ENCODE results near the gene ALG9. TPM values are rescaled to one million over a fixed set of nuclear protein-coding genes. Genes with fewer than 3 reads are reported as not detected.

Gene ALG9
- polyA plus RNA-seq, 2 of the 4 experiments (the other 2 are of a cell fraction), result 15.3 to 33.3 TPM

- no peak for ATAC-seq
Observed at GRCh38 chr11:111815489-111815888, 55.9 kb downstream of the ALG9 start.

More at GRCh38 chr11:111815489-111815888, 55.9 kb downstream of the ALG9 start:
- Histone ChIP-seq H3K4me3 (no peak overlapping the region), H3K27ac (no peak overlapping the region), H3K4me2 (no peak overlapping the region), H3K9me3 (no peaks in the 10 kb centered on the region), H3K4me1 (no peaks in the 10 kb centered on the region)
- ChIA-PET POLR2A (no interaction called here), CTCF (no interaction called here)
- no peak for FAIRE-seq
- DNase-seq (ENCODE audit: low read depth in 1 of 2, low spot score in 1 of 2), result no peak
- TF ChIP-seq, protein P1, sequence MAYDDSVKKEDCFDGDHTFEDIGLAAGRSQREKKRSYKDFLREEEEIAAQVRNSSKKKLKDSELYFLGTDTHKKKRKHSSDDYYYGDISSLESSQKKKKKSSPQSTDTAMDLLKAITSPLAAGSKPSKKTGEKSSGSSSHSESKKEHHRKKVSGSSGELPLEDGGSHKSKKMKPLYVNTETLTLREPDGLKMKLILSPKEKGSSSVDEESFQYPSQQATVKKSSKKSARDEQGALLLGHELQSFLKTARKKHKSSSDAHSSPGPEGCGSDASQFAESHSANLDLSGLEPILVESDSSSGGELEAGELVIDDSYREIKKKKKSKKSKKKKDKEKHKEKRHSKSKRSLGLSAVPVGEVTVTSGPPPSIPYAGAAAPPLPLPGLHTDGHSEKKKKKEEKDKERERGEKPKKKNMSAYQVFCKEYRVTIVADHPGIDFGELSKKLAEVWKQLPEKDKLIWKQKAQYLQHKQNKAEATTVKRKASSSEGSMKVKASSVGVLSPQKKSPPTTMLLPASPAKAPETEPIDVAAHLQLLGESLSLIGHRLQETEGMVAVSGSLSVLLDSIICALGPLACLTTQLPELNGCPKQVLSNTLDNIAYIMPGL (CRISPR knock-in tag; IDR thresholded peaks at IDR 0.05; ENCODE audit: borderline replicate concordance), result no peak
- TF ChIP-seq, protein P2, sequence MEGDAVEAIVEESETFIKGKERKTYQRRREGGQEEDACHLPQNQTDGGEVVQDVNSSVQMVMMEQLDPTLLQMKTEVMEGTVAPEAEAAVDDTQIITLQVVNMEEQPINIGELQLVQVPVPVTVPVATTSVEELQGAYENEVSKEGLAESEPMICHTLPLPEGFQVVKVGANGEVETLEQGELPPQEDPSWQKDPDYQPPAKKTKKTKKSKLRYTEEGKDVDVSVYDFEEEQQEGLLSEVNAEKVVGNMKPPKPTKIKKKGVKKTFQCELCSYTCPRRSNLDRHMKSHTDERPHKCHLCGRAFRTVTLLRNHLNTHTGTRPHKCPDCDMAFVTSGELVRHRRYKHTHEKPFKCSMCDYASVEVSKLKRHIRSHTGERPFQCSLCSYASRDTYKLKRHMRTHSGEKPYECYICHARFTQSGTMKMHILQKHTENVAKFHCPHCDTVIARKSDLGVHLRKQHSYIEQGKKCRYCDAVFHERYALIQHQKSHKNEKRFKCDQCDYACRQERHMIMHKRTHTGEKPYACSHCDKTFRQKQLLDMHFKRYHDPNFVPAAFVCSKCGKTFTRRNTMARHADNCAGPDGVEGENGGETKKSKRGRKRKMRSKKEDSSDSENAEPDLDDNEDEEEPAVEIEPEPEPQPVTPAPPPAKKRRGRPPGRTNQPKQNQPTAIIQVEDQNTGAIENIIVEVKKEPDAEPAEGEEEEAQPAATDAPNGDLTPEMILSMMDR (IDR thresholded peaks at IDR 0.05), result no peak
- TF ChIP-seq RAD21 (conservative IDR thresholded peaks at IDR 0.05 in 1 of 2, IDR thresholded peaks at IDR 0.05 in 1 of 2) (no peak), FOXS1 (CRISPR knock-in tag; IDR thresholded peaks at IDR 0.05) (no peak), SREBF2 (IDR thresholded peaks at IDR 0.05) (no peak), RARB (CRISPR knock-in tag; IDR thresholded peaks at IDR 0.05) (no peak), KDM5A (IDR thresholded peaks at IDR 0.05) (no peak), CBX8 (IDR thresholded peaks at IDR 0.05) (no peak), FOSL2 (IDR thresholded peaks at IDR 0.05) (no peak), FOSL2 (CRISPR knock-in tag; IDR thresholded peaks at IDR 0.05) (no peak), NPAS2 (CRISPR knock-in tag; IDR thresholded peaks at IDR 0.05; ENCODE audit: borderline replicate concordance) (no peak), PBX3 (IDR thresholded peaks at IDR 0.05) (no peak), HOXB13 (CRISPR knock-in tag; IDR thresholded peaks at IDR 0.05; ENCODE audit: low read depth) (no peak), FOSB (CRISPR knock-in tag; IDR thresholded peaks at IDR 0.05) (no peak), E2F6 (IDR thresholded peaks at IDR 0.05; ENCODE audit: borderline replicate concordance, low read depth) (no peak), BCL3 (IDR thresholded peaks at IDR 0.05) (no peak), EP300 (IDR thresholded peaks at IDR 0.05) (no peak)
- TF ChIP-seq, protein P3, sequence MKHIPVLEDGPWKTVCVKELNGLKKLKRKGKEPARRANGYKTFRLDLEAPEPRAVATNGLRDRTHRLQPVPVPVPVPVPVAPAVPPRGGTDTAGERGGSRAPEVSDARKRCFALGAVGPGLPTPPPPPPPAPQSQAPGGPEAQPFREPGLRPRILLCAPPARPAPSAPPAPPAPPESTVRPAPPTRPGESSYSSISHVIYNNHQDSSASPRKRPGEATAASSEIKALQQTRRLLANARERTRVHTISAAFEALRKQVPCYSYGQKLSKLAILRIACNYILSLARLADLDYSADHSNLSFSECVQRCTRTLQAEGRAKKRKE (CRISPR knock-in tag; IDR thresholded peaks at IDR 0.05; ENCODE audit: low read depth), result no peak
- TF ChIP-seq, protein P4, sequence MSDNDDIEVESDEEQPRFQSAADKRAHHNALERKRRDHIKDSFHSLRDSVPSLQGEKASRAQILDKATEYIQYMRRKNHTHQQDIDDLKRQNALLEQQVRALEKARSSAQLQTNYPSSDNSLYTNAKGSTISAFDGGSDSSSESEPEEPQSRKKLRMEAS (IDR thresholded peaks at IDR 0.05), result no peak
- TF ChIP-seq, protein P5, sequence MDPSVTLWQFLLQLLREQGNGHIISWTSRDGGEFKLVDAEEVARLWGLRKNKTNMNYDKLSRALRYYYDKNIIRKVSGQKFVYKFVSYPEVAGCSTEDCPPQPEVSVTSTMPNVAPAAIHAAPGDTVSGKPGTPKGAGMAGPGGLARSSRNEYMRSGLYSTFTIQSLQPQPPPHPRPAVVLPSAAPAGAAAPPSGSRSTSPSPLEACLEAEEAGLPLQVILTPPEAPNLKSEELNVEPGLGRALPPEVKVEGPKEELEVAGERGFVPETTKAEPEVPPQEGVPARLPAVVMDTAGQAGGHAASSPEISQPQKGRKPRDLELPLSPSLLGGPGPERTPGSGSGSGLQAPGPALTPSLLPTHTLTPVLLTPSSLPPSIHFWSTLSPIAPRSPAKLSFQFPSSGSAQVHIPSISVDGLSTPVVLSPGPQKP (IDR thresholded peaks at IDR 0.05; ENCODE audit: low read depth, low read length), result no peak
- WGBS (ENCODE audit: missing lambda C conversion rate), result 100% methylated on average over 1 of the region's 1 CpG
